Liver (tissue), 10 donors: ENCODE data around the gene KCNK7. TPM values are rescaled to one million over a fixed set of nuclear protein-coding genes. Genes with fewer than 3 reads are reported as not detected.

Experiments
- DNase-seq: peaks from one replicate; pipeline ENCODE4 v3.0.0-alpha.2; 2017; ENCODE audit warnings: low spot score
- H3K27ac ChIP-seq, 2 donors: one replicate each; pipeline ENCODE4 v1.7.0; 2013; ENCODE audit warnings: inconsistent platforms in 2 of 2, low read length in 2 of 2, control low read depth in 1 of 2, low read depth in 1 of 2, mild to moderate bottlenecking in 1 of 2
- H3K27me3 ChIP-seq, 4 donors: one replicate each; pipeline versions ENCODE4 v1.6.1 to v1.7.0; 2013; ENCODE audit warnings: low read length in 3 of 4, inconsistent platforms in 1 of 4, mild to moderate bottlenecking in 1 of 4, moderate library complexity in 1 of 4; ENCODE audit not compliant: control insufficient read depth in 4 of 4, insufficient read depth in 4 of 4
- H3K36me3 ChIP-seq, 4 donors: one replicate each; pipeline versions ENCODE4 v1.6.1 to v1.7.0; 2013; ENCODE audit warnings: low read length in 3 of 4, mild to moderate bottlenecking in 3 of 4, low read depth in 1 of 4, moderate library complexity in 1 of 4; ENCODE audit not compliant: control insufficient read depth in 4 of 4, insufficient read depth in 3 of 4
- H3K4me1 ChIP-seq, 4 donors: one replicate each; pipeline versions ENCODE4 v1.6.1 to v1.7.0; 2013; ENCODE audit warnings: low read length in 3 of 4, mild to moderate bottlenecking in 3 of 4, moderate library complexity in 1 of 4; ENCODE audit not compliant: control insufficient read depth in 4 of 4, insufficient read depth in 4 of 4
- H3K4me3 ChIP-seq, 3 donors: one replicate each; pipeline versions ENCODE4 v1.6.1 to v1.7.0; 2013; ENCODE audit warnings: low read length in 3 of 3, control low read depth in 1 of 3, low read depth in 1 of 3, mild to moderate bottlenecking in 1 of 3
- H3K9ac ChIP-seq, 2 donors: one replicate each; pipeline ENCODE4 v1.7.0; 2013; ENCODE audit warnings: low read length in 2 of 2, mild to moderate bottlenecking in 2 of 2, moderate library complexity in 2 of 2, control low read depth in 1 of 2, low read depth in 1 of 2
- H3K9me3 ChIP-seq, 4 donors: one replicate each; pipeline versions ENCODE4 v1.6.1 to v1.7.0; 2013; ENCODE audit warnings: low read length in 3 of 4; ENCODE audit not compliant: control insufficient read depth in 4 of 4
- EGR1 ChIP-seq, 2 donors: IDR thresholded peaks; 2 replicates each; pipeline ENCODE4 v1.6.1; 2016 to 2018; ENCODE audit warnings: antibody characterized with exemption in 2 of 2, low read depth in 2 of 2
- GABPA ChIP-seq, 2 donors: IDR thresholded peaks in 1 of 2; conservative IDR thresholded peaks in 1 of 2; 2 replicates each; pipeline ENCODE4 v1.6.1; 2016; ENCODE audit warnings: antibody characterized with exemption in 2 of 2, mild to moderate bottlenecking in 1 of 2, moderate library complexity in 1 of 2
- HNF4G ChIP-seq: IDR thresholded peaks from 2 replicates; pipeline ENCODE4 v1.6.1; 2016; ENCODE audit warnings: antibody characterized with exemption
- NR2F2 ChIP-seq: IDR thresholded peaks from 2 replicates; pipeline ENCODE4 v1.6.1; 2016; ENCODE audit warnings: antibody characterized with exemption
- RAD21 ChIP-seq, 2 donors: IDR thresholded peaks; 2 replicates each; pipeline ENCODE4 v1.6.1; 2016; ENCODE audit warnings: antibody characterized with exemption in 2 of 2, mild to moderate bottlenecking in 2 of 2
- RXRA ChIP-seq, 2 donors: IDR thresholded peaks; 2 replicates each; pipeline ENCODE4 v1.6.1; 2017 to 2018; ENCODE audit warnings: antibody characterized with exemption in 2 of 2, mild to moderate bottlenecking in 1 of 2
- SP1 ChIP-seq: IDR thresholded peaks from 2 replicates; pipeline ENCODE4 v1.6.1; 2018; ENCODE audit warnings: antibody characterized with exemption, mild to moderate bottlenecking
- YY1 ChIP-seq: IDR thresholded peaks from 2 replicates; pipeline ENCODE4 v1.6.1; 2016; ENCODE audit warnings: antibody characterized with exemption, mild to moderate bottlenecking
- ZBTB33 ChIP-seq: IDR thresholded peaks from 2 replicates; pipeline ENCODE4 v1.6.1; 2016; ENCODE audit warnings: antibody characterized with exemption
- WGBS: extraction: QIAGEN DNeasy Blood & Tissue Kit; methylation state at CpG from one replicate; pipeline ENCODE4 v1.1.7; 2013; 5-methylcytosine and 5-hydroxymethylcytosine counted together
- polyA plus RNA-seq, 2 donors: library from polyadenylated mRNA; stranded (reverse) in 1 of 2; unstranded in 1 of 2; fragments of 200-250 nt in 1 of 2; fragments of >200 nt in 1 of 2; fragmentation: Nextera tagmentation in 1 of 2; extraction: Ambion mirVana in 1 of 2; gene quantifications; one replicate each; pipeline versions ENCODE4 v1.2.1 to v1.2.3, GENCODE V29; 2013 to 2015
- small RNA-seq: library from RNA; depleted of rRNA; stranded (forward); fragments of <200 nt; gene quantifications from one replicate; pipeline ENCODE3, GENCODE V24; 2014
- total RNA-seq, 2 donors: library from RNA; depleted of rRNA; stranded (reverse); fragments of >200 nt; gene quantifications; one replicate each; pipeline ENCODE4 v1.2.3, GENCODE V29; 2014
- TF ChIP-seq, protein P1 (sequence below): IDR thresholded peaks from 2 replicates; pipeline ENCODE4 v1.6.1; 2016; ENCODE audit warnings: antibody characterized with exemption
- TF ChIP-seq, protein P2 (sequence below): IDR thresholded peaks from 2 replicates; pipeline ENCODE4 v1.6.1; 2016; ENCODE audit warnings: antibody characterized with exemption, mild to moderate bottlenecking
- TF ChIP-seq, protein P3 (sequence below): fragments of 150-350 bp; IDR thresholded peaks from 2 replicates; pipeline ENCODE4 v1.5.1; 2017; ENCODE audit warnings: improper control_type of control experiment, low read depth, low read length; ENCODE audit not compliant: missing input control
- donor health status: healthy.
- donor health status: healthy.
- donor health status: healthy.
- donor health status: healthy.
- donor health status: healthy.

KCNK7 gene
- total and polyA plus RNA-seq, 4 donors: 0.14 to 0.32 (median 0.24) TPM

DNA sequence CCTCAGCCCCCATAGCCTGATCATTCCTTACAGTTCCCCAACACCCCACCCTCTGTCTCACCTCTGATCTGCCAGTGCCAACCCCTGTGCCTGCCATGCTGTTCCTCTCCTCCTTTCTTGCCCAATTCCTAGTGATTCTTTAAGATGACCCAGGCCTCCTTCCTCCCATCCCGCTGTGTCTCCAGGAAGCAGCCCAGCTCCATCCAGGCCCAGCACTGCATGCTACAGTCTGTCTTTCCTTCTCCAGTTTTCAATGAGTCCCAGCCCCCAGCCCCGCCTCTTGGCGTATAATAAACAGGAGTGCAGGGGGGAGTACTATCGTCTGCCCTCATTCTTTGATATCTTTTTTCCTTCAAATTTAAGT, 49.8 kb downstream of the KCNK7 start:
- Histone ChIP-seq H3K27me3 (no peaks in the 10 kb centered on the region), H3K27ac (peak overlapping the region; percentile 78 to 94), H3K4me3 (peak overlapping the region; percentile 30 to 60 (median 51)), H3K36me3 (peaks cover 0 to 5% (median under 1%) of the 10 kb centered on the region in 4 donors), H3K9me3 (no peaks in the 10 kb centered on the region), H3K4me1 (peaks cover 7 to 39% (median 23%) of the 10 kb centered on the region in 4 donors), H3K9ac (peak overlapping the region in 1 of 2 donors; percentile 3)
- TF ChIP-seq, protein P1, sequence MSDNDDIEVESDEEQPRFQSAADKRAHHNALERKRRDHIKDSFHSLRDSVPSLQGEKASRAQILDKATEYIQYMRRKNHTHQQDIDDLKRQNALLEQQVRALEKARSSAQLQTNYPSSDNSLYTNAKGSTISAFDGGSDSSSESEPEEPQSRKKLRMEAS: no peak
- TF ChIP-seq SP1 (no peak), EGR1 (IDR thresholded peaks at IDR 0.05; ENCODE audit: low read depth in 2 of 2) (no peak), HNF4G (no peak), RAD21 (IDR thresholded peaks at IDR 0.05) (no peak), RXRA (IDR thresholded peaks at IDR 0.05) (no peak), GABPA (IDR thresholded peaks at IDR 0.05 in 1 of 2, conservative IDR thresholded peaks at IDR 0.05 in 1 of 2) (no peak), YY1 (no peak), ZBTB33 (no peak), NR2F2 (no peak)
- TF ChIP-seq, protein P2, sequence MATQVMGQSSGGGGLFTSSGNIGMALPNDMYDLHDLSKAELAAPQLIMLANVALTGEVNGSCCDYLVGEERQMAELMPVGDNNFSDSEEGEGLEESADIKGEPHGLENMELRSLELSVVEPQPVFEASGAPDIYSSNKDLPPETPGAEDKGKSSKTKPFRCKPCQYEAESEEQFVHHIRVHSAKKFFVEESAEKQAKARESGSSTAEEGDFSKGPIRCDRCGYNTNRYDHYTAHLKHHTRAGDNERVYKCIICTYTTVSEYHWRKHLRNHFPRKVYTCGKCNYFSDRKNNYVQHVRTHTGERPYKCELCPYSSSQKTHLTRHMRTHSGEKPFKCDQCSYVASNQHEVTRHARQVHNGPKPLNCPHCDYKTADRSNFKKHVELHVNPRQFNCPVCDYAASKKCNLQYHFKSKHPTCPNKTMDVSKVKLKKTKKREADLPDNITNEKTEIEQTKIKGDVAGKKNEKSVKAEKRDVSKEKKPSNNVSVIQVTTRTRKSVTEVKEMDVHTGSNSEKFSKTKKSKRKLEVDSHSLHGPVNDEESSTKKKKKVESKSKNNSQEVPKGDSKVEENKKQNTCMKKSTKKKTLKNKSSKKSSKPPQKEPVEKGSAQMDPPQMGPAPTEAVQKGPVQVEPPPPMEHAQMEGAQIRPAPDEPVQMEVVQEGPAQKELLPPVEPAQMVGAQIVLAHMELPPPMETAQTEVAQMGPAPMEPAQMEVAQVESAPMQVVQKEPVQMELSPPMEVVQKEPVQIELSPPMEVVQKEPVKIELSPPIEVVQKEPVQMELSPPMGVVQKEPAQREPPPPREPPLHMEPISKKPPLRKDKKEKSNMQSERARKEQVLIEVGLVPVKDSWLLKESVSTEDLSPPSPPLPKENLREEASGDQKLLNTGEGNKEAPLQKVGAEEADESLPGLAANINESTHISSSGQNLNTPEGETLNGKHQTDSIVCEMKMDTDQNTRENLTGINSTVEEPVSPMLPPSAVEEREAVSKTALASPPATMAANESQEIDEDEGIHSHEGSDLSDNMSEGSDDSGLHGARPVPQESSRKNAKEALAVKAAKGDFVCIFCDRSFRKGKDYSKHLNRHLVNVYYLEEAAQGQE: no peak
- TF ChIP-seq, protein P3, sequence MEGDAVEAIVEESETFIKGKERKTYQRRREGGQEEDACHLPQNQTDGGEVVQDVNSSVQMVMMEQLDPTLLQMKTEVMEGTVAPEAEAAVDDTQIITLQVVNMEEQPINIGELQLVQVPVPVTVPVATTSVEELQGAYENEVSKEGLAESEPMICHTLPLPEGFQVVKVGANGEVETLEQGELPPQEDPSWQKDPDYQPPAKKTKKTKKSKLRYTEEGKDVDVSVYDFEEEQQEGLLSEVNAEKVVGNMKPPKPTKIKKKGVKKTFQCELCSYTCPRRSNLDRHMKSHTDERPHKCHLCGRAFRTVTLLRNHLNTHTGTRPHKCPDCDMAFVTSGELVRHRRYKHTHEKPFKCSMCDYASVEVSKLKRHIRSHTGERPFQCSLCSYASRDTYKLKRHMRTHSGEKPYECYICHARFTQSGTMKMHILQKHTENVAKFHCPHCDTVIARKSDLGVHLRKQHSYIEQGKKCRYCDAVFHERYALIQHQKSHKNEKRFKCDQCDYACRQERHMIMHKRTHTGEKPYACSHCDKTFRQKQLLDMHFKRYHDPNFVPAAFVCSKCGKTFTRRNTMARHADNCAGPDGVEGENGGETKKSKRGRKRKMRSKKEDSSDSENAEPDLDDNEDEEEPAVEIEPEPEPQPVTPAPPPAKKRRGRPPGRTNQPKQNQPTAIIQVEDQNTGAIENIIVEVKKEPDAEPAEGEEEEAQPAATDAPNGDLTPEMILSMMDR: no peak
- 33% methylated on average over 4 of the region's 4 CpGs for WGBS
- DNase-seq: no peak

Small RNA genes within 50 kb of the gene (small RNA-seq; reads per million reads assigned to genes)
- gene AP001362.1 (not detected), gene MIR4690 (0.22 reads per million, percentile 7 among the genes with 10 or more reads in this experiment)

Other genes with a start within 250 kb of the KCNK7 start
- gene TIGD3, start 241.0 kb downstream of the KCNK7 start, total RNA-seq: under 1 TPM; 0.17 to 0.33 TPM
- under 1 TPM in 1 of 2 donors, not detected in 1; 0.08 TPM for gene TIGD3, start 241.0 kb downstream of the KCNK7 start, polyA plus RNA-seq
- 1 to 10 TPM; 5.1 to 6.8 TPM for gene SLC25A45, start 213.2 kb downstream of the KCNK7 start, total RNA-seq
- 1 to 10 TPM; 4.5 to 5.6 TPM for gene SLC25A45, start 213.2 kb downstream of the KCNK7 start, polyA plus RNA-seq
- gene FRMD8, start 209.2 kb downstream of the KCNK7 start, total RNA-seq: 10 to 100 TPM; 20.7 to 22.8 TPM
- 1 to 10 TPM; 2.8 to 9.4 TPM for gene FRMD8, start 209.2 kb downstream of the KCNK7 start, polyA plus RNA-seq
- 1,000 to 10,000 TPM in 1 of 2 donors, 10 to 100 TPM in 1; 29.6 to 1,968 TPM for gene NEAT1, start 173.0 kb downstream of the KCNK7 start, total RNA-seq
- 100 to 1,000 TPM in 1 of 2 donors, 10 to 100 TPM in 1; 50.2 to 111 TPM for gene NEAT1, start 173.0 kb downstream of the KCNK7 start, polyA plus RNA-seq
- gene MALAT1, start 96.8 kb downstream of the KCNK7 start, total RNA-seq: 1,000 to 10,000 TPM; 3,688 to 8,306 TPM
- gene MALAT1, start 96.8 kb downstream of the KCNK7 start, polyA plus RNA-seq: 1,000 to 10,000 TPM in 1 of 2 donors, 10 to 100 TPM in 1; 11.9 to 3,868 TPM
- 10 to 100 TPM; 33.7 to 59.5 TPM for gene SCYL1, start 70.7 kb downstream of the KCNK7 start, total RNA-seq
- gene SCYL1, start 70.7 kb downstream of the KCNK7 start, polyA plus RNA-seq: 10 to 100 TPM; 45.6 to 62.0 TPM
- 10 to 100 TPM; 16.0 to 17.9 TPM for gene LTBP3, start 37.4 kb downstream of the KCNK7 start, total RNA-seq
- 10 to 100 TPM in 1 of 2 donors, 1 to 10 TPM in 1; 8.8 to 46.2 TPM for gene LTBP3, start 37.4 kb downstream of the KCNK7 start, polyA plus RNA-seq
- 10 to 100 TPM; 18.2 to 22.7 TPM for gene ZNRD2, start 25.3 kb downstream of the KCNK7 start, total RNA-seq
- gene ZNRD2, start 25.3 kb downstream of the KCNK7 start, polyA plus RNA-seq: 10 to 100 TPM; 33.3 to 39.5 TPM
- 10 to 100 TPM in 1 of 2 donors, 1 to 10 TPM in 1; 4.7 to 16.7 TPM for gene FAM89B, start 23.3 kb downstream of the KCNK7 start, total RNA-seq
- gene FAM89B, start 23.3 kb downstream of the KCNK7 start, polyA plus RNA-seq: 10 to 100 TPM in 1 of 2 donors, 1 to 10 TPM in 1; 7.7 to 11.4 TPM
- 100 to 1,000 TPM in 1 of 2 donors, 10 to 100 TPM in 1; 13.6 to 120 TPM for gene EHBP1L1, start 19.7 kb downstream of the KCNK7 start, total RNA-seq
- 1 to 10 TPM; 1.1 to 6.5 TPM for gene EHBP1L1, start 19.7 kb downstream of the KCNK7 start, polyA plus RNA-seq
- 10 to 100 TPM; 23.7 to 49.3 TPM for gene MAP3K11, start 18.4 kb upstream of the KCNK7 start, total RNA-seq
- gene MAP3K11, start 18.4 kb upstream of the KCNK7 start, polyA plus RNA-seq: 10 to 100 TPM; 22.9 to 49.7 TPM
- gene PCNX3, start 20.0 kb upstream of the KCNK7 start, total RNA-seq: 10 to 100 TPM; 11.5 to 13.4 TPM
- 10 to 100 TPM in 1 of 2 donors, 1 to 10 TPM in 1; 4.7 to 12.8 TPM for gene PCNX3, start 20.0 kb upstream of the KCNK7 start, polyA plus RNA-seq
- 10 to 100 TPM; 15.4 to 34.9 TPM for gene SIPA1, start 42.3 kb upstream of the KCNK7 start, total RNA-seq
- gene SIPA1, start 42.3 kb upstream of the KCNK7 start, polyA plus RNA-seq: 10 to 100 TPM; 16.1 to 29.5 TPM
- 10 to 100 TPM; 11.1 to 22.6 TPM for gene RELA, start 67.1 kb upstream of the KCNK7 start, total RNA-seq
- gene RELA, start 67.1 kb upstream of the KCNK7 start, polyA plus RNA-seq: 10 to 100 TPM; 21.3 to 30.7 TPM
- 10 to 100 TPM; 16.1 to 20.7 TPM for gene KAT5, start 116.5 kb upstream of the KCNK7 start, total RNA-seq
- gene KAT5, start 116.5 kb upstream of the KCNK7 start, polyA plus RNA-seq: 10 to 100 TPM; 15.5 to 22.9 TPM
- 10 to 100 TPM; 20.5 to 32.4 TPM for gene RNASEH2C, start 125.0 kb upstream of the KCNK7 start, total RNA-seq
- gene RNASEH2C, start 125.0 kb upstream of the KCNK7 start, polyA plus RNA-seq: 10 to 100 TPM; 45.7 to 72.1 TPM
- 10 to 100 TPM in 1 of 2 donors, 1 to 10 TPM in 1; 4.7 to 10.8 TPM for gene AP5B1, start 185.2 kb upstream of the KCNK7 start, total RNA-seq
- 1 to 10 TPM; 2.0 to 5.2 TPM for gene AP5B1, start 185.2 kb upstream of the KCNK7 start, polyA plus RNA-seq
- under 1 TPM in 1 of 2 donors, not detected in 1; 0.05 TPM for gene OVOL1, start 191.3 kb upstream of the KCNK7 start, total RNA-seq
- gene OVOL1, start 191.3 kb upstream of the KCNK7 start, polyA plus RNA-seq: not detected
- under 1 TPM; under 0.01 to 0.09 TPM for gene SNX32, start 238.2 kb upstream of the KCNK7 start, total RNA-seq
- gene SNX32, start 238.2 kb upstream of the KCNK7 start, polyA plus RNA-seq: under 1 TPM; 0.02 to 0.38 TPM